ENCODE measurements around the gene ZNF865.
A peak's percentile ranks its signal among the peaks of the same experiment; 100 is the strongest.

The ZNF865 gene

GRCh38 chr19:55635856-55636440, 30.5 kb downstream of the ZNF865 start:
- H3K9me3 ChIP-seq (ENCODE audit: control insufficient read depth, low read depth, low read length): no peaks in the 10 kb centered on the region
- peak overlapping the region; percentile 91 for H3K4me3 ChIP-seq (ENCODE audit: low read length)
- H3K9ac ChIP-seq (ENCODE audit: low read length): peak overlapping the region; percentile 88
- H3K27me3 ChIP-seq (ENCODE audit: control insufficient read depth, insufficient read depth, low read length): no peaks in the 10 kb centered on the region
- H3K4me1 ChIP-seq (ENCODE audit: control insufficient read depth, low read depth, low read length): no peaks in the 10 kb centered on the region
- H3K27ac ChIP-seq (ENCODE audit: low read length): no peak overlapping the region
- H3K36me3 ChIP-seq (ENCODE audit: control insufficient read depth, low read depth, low read length): no peaks in the 10 kb centered on the region

GRCh38 chr19:55636723-55637122, 31.3 kb downstream of the ZNF865 start:
- Histone ChIP-seq H3K27me3 (ENCODE audit: control insufficient read depth, insufficient read depth, low read length) (no peaks in the 10 kb centered on the region), H3K27ac (ENCODE audit: low read length) (no peak overlapping the region), H3K4me1 (ENCODE audit: control insufficient read depth, low read depth, low read length) (no peaks in the 10 kb centered on the region), H3K4me3 (ENCODE audit: low read length) (no peak overlapping the region), H3K9me3 (ENCODE audit: control insufficient read depth, low read depth, low read length) (no peaks in the 10 kb centered on the region), H3K36me3 (ENCODE audit: control insufficient read depth, low read depth, low read length) (no peaks in the 10 kb centered on the region), H3K9ac (ENCODE audit: low read length) (no peak overlapping the region)

DNA sequence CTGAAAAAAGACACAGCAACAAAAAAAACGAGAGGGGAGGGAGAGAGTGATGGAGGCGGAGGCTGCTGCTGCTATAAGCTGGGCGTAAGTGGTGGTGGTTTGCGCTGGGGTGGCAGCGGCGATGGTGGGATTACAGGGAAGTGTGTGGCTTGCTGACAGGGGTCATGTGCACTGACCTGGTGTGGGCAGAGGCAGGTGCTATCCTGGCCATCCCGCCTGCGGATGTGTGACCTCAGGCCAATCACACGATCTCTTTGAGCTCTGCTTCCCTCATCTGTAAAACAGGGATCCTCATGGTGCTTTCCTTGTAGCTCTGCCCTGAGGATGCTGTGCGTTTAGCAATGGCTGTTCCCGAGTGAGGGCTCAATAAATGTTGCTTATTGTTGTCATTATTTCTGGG, 32.1 kb downstream of the ZNF865 start:
- no peaks in the 10 kb centered on the region for H3K9me3 ChIP-seq (ENCODE audit: control insufficient read depth, low read depth, low read length)
- no peaks in the 10 kb centered on the region for H3K27me3 ChIP-seq (ENCODE audit: control insufficient read depth, insufficient read depth, low read length)
- H3K4me3 ChIP-seq (ENCODE audit: low read length): no peak overlapping the region
- no peak overlapping the region for H3K27ac ChIP-seq (ENCODE audit: low read length)
- no peaks in the 10 kb centered on the region for H3K36me3 ChIP-seq (ENCODE audit: control insufficient read depth, low read depth, low read length)
- no peak overlapping the region for H3K9ac ChIP-seq (ENCODE audit: low read length)
- no peaks in the 10 kb centered on the region for H3K4me1 ChIP-seq (ENCODE audit: control insufficient read depth, low read depth, low read length)

DNA sequence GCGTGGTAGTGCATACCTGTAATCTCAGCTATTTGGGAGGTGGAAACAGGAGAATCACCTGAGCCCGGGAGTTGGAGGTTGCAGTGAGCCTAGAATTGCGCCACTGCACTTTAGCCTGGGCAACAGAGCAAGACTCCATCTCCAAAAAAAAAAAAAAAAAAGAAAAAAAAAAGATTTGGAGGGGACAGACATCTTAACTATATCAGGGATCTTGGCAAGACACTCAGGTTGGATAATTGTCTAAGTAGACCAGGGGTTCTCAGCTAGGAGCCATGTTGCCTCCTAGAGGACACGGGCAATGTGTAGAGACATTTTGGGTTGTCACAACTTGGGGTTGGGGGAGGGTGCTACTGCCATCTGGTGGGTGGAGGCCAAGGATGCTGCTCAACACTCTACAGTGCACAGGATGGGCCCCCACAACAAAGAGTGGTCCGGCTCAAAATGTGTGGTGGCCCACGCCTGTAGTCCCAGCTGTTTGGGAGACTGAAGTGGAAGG, 33.5 kb downstream of the ZNF865 start:
- no peak overlapping the region for H3K27ac ChIP-seq (ENCODE audit: low read length)
- no peak overlapping the region for H3K4me3 ChIP-seq (ENCODE audit: low read length)

GRCh38 chr19:55640043-55640576, 34.7 kb downstream of the ZNF865 start:
- Histone ChIP-seq H3K9ac (ENCODE audit: low read length) (peak overlapping the region; percentile 92), H3K4me1 (ENCODE audit: control insufficient read depth, low read depth, low read length) (peaks cover 7% of the 10 kb centered on the region)

More for the DNA sequence above, 33.5 kb downstream of the ZNF865 start:
- Histone ChIP-seq H3K4me1 (ENCODE audit: control insufficient read depth, low read depth, low read length) (peaks cover 7% of the 10 kb centered on the region), H3K9me3 (ENCODE audit: control insufficient read depth, low read depth, low read length) (no peaks in the 10 kb centered on the region), H3K9ac (ENCODE audit: low read length) (no peak overlapping the region), H3K36me3 (ENCODE audit: control insufficient read depth, low read depth, low read length) (no peaks in the 10 kb centered on the region), H3K27me3 (ENCODE audit: control insufficient read depth, insufficient read depth, low read length) (no peaks in the 10 kb centered on the region)

GRCh38 chr19:55640577-55641425, 35.4 kb downstream of the ZNF865 start, which contains the start of gene ZNF580:
Gene ZNF580, plus strand, starts transcription at chr19:55641002. Its CDS starts 1,507 bp downstream, at chr19:55642509.
- no peaks in the 10 kb centered on the region for H3K27me3 ChIP-seq (ENCODE audit: control insufficient read depth, insufficient read depth, low read length)
- peaks cover 7% of the 10 kb centered on the region for H3K4me1 ChIP-seq (ENCODE audit: control insufficient read depth, low read depth, low read length)
- peak within 1 kb of the TSS; percentile 88 for H3K4me3 ChIP-seq (ENCODE audit: low read length)
- peak within 1 kb of the TSS; percentile 92 for H3K9ac ChIP-seq (ENCODE audit: low read length)
- peak within 1 kb of the TSS; percentile 57 for H3K27ac ChIP-seq (ENCODE audit: low read length)
- H3K36me3 ChIP-seq (ENCODE audit: control insufficient read depth, low read depth, low read length): peaks cover 13% of the 10 kb centered on the region
- no peaks in the 10 kb centered on the region for H3K9me3 ChIP-seq (ENCODE audit: control insufficient read depth, low read depth, low read length)

More at GRCh38 chr19:55640043-55640576, 34.7 kb downstream of the ZNF865 start:
- Histone ChIP-seq H3K27me3 (ENCODE audit: control insufficient read depth, insufficient read depth, low read length) (no peaks in the 10 kb centered on the region), H3K36me3 (ENCODE audit: control insufficient read depth, low read depth, low read length) (peaks cover 6% of the 10 kb centered on the region), H3K27ac (ENCODE audit: low read length) (no peak overlapping the region), H3K4me3 (ENCODE audit: low read length) (peak overlapping the region; percentile 88), H3K9me3 (ENCODE audit: control insufficient read depth, low read depth, low read length) (no peaks in the 10 kb centered on the region)

GRCh38 chr19:55641426-55642152, 36.1 kb downstream of the ZNF865 start:
- peaks cover 7% of the 10 kb centered on the region for H3K4me1 ChIP-seq (ENCODE audit: control insufficient read depth, low read depth, low read length)
- no peaks in the 10 kb centered on the region for H3K9me3 ChIP-seq (ENCODE audit: control insufficient read depth, low read depth, low read length)
- H3K27me3 ChIP-seq (ENCODE audit: control insufficient read depth, insufficient read depth, low read length): no peaks in the 10 kb centered on the region
- peak overlapping the region; percentile 57 for H3K27ac ChIP-seq (ENCODE audit: low read length)
- H3K9ac ChIP-seq (ENCODE audit: low read length): peak overlapping the region; percentile 92
- H3K4me3 ChIP-seq (ENCODE audit: low read length): peak overlapping the region; percentile 88
- H3K36me3 ChIP-seq (ENCODE audit: control insufficient read depth, low read depth, low read length): peaks cover 14% of the 10 kb centered on the region

DNA sequence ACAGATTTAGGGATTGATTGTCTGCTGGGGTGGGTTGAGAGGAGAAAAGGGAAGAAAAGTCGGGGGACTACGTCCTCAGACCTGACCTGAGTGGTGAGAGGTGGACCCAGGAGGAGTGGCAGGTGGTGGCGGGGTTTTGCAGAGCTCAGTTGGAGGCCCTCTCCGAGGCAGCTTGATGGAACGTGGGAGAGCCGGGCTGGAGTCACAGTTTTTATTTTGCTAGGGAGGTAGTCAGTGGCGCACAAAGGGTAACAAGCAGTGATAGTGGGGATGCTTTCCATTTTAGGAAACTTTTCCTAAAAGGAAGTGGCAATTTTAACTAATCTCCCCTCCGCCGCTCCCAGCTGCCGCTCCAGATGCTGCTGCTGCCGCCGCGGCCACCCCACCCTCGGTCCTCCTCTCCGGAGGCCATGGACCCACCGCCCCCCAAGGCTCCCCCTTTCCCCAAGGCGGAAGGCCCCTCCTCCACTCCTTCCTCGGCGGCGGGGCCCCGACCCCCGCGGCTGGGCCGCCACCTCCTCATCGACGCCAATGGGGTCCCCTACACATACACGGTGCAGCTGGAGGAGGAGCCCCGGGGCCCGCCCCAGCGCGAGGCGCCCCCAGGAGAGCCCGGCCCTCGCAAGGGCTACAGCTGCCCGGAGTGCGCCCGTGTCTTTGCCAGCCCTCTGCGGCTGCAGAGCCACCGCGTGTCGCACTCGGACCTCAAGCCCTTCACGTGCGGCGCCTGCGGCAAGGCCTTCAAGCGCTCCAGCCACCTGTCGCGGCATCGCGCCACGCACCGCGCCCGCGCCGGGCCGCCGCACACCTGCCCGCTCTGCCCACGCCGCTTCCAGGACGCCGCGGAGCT, 36.9 kb downstream of the ZNF865 start:
- peaks cover 14% of the 10 kb centered on the region for H3K36me3 ChIP-seq (ENCODE audit: control insufficient read depth, low read depth, low read length)
- peak overlapping the region; percentile 92 for H3K9ac ChIP-seq (ENCODE audit: low read length)
- no peak overlapping the region for H3K27ac ChIP-seq (ENCODE audit: low read length)
- H3K27me3 ChIP-seq (ENCODE audit: control insufficient read depth, insufficient read depth, low read length): no peaks in the 10 kb centered on the region
- H3K4me3 ChIP-seq (ENCODE audit: low read length): peak overlapping the region; percentile 88
- peaks cover 10% of the 10 kb centered on the region for H3K4me1 ChIP-seq (ENCODE audit: control insufficient read depth, low read depth, low read length)
- H3K9me3 ChIP-seq (ENCODE audit: control insufficient read depth, low read depth, low read length): no peaks in the 10 kb centered on the region

DNA sequence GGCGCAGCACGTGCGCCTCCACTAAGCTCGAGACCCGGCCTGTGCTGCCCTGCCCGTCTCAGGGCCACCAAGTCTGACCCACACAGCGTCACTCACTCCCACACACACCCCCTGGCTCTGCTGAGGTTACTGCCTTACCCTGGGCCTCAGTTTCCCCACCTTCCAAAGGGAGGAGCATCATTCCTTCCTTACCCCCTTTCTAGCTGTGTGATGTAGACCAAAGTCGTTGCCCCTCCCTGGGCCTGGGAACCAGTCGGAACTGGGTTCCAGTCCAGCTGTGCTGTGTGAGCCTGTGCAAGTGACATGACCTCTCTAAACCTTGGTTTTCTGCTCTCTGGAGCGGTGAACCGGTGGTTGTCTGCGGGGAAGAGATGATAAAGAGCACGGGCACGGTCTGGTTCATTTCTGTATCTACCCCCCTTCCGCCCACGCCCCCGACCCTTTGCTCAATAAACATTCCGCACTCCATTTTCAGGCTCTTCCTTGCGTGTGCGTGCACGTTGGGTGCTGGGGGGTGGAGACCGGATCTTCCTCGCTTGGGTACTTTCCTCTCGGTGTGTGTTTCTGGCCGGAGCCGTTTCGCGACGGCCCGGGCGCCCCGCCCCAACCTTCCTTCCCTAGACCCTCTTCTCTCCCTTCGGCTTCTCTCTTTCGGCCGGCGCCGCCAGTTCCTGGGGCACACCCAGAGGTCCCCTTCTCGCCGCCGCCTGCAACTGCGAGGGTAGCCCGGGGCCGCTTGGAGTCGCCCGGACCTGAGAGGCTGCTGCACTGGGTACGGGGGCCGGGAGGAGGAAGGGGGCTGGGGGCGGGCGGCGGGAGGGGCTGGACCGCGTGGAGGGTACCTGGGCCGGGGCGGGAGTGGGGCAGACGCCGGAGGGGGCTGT, 37.8 kb downstream of the ZNF865 start, which contains the start of gene ZNF581:
Gene ZNF581, plus strand, starts transcription at position 647 of the 884 bp plus-strand sequence. CDS start 923 bp downstream, outside the sequence.
- H3K9me3 ChIP-seq (ENCODE audit: control insufficient read depth, low read depth, low read length): no peaks in the 10 kb centered on the region
- no peak within 1 kb of the TSS for H3K27ac ChIP-seq (ENCODE audit: low read length)
- H3K36me3 ChIP-seq (ENCODE audit: control insufficient read depth, low read depth, low read length): peaks cover 14% of the 10 kb centered on the region
- no peaks in the 10 kb centered on the region for H3K27me3 ChIP-seq (ENCODE audit: control insufficient read depth, insufficient read depth, low read length)
- peak within 1 kb of the TSS; percentile 88 for H3K4me3 ChIP-seq (ENCODE audit: low read length)
- peak within 1 kb of the TSS; percentile 92 for H3K9ac ChIP-seq (ENCODE audit: low read length)
- peaks cover 10% of the 10 kb centered on the region for H3K4me1 ChIP-seq (ENCODE audit: control insufficient read depth, low read depth, low read length)

DNA sequence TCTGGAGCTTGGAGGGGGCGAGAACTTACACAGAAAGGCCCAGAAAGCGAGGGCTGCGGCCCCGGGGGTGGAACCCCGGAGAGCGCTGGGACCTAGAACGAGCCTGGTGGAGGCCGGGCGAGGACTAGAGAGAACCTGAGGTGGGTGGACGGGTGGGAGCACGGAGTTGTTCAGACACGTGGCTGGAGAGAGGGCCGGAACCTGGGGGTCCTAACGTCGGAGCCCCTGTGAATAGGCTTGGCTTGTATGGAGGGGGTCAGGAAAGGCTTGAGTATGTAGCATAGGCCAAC, 38.4 kb downstream of the ZNF865 start:
- Histone ChIP-seq H3K4me3 (ENCODE audit: low read length) (peak overlapping the region; percentile 88), H3K36me3 (ENCODE audit: control insufficient read depth, low read depth, low read length) (peaks cover 14% of the 10 kb centered on the region), H3K27ac (ENCODE audit: low read length) (no peak overlapping the region), H3K27me3 (ENCODE audit: control insufficient read depth, insufficient read depth, low read length) (no peaks in the 10 kb centered on the region), H3K4me1 (ENCODE audit: control insufficient read depth, low read depth, low read length) (peaks cover 13% of the 10 kb centered on the region), H3K9me3 (ENCODE audit: control insufficient read depth, low read depth, low read length) (no peaks in the 10 kb centered on the region), H3K9ac (ENCODE audit: low read length) (peak overlapping the region; percentile 92)

Measured in iPS-18a (cell line).